ENCODE measurements around the gene KAZALD1. TPM values are rescaled to one million over a fixed set of nuclear protein-coding genes. Genes with fewer than 3 reads are reported as not detected.

Gene KAZALD1
- total RNA-seq, 1 donor from 2014 or later = 1.3 TPM

DNA sequence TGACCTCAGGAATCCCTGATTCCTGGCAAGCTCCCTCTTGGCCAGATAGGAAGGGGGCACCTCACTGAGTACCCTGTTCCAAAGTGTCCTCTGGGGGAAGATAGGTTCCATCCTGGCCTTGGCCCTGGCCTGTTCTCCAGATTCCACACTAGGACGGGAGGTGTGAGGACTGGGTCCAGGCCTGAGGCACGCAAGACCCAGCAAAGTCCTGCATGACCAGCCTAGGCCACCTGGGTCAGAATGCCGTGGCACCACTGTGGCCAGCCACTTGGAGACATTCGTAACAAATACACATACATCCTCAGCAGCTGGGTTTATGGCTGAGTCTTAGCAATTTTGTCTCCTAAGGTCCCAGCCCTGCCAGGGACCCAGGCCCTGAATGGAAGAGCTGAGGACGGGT is 46.0 kb downstream of the KAZALD1 start:
- Mint-ChIP-seq H3K27ac (no peak overlapping the region), H3K4me1 (ENCODE audit: low read depth) (peaks cover 5% of the 10 kb centered on the region), H3K4me3 (ENCODE audit: low read depth) (no peak overlapping the region), H3K9me3 (ENCODE audit: low read depth) (no peaks in the 10 kb centered on the region), H3K36me3 (ENCODE audit: insufficient read depth) (no peaks in the 10 kb centered on the region), H3K27me3 (peaks cover 60% of the 10 kb centered on the region)
- DNase-seq (ENCODE audit: low spot score, unreplicated experiment) = no peak
- TF ChIP-seq, protein P1, sequence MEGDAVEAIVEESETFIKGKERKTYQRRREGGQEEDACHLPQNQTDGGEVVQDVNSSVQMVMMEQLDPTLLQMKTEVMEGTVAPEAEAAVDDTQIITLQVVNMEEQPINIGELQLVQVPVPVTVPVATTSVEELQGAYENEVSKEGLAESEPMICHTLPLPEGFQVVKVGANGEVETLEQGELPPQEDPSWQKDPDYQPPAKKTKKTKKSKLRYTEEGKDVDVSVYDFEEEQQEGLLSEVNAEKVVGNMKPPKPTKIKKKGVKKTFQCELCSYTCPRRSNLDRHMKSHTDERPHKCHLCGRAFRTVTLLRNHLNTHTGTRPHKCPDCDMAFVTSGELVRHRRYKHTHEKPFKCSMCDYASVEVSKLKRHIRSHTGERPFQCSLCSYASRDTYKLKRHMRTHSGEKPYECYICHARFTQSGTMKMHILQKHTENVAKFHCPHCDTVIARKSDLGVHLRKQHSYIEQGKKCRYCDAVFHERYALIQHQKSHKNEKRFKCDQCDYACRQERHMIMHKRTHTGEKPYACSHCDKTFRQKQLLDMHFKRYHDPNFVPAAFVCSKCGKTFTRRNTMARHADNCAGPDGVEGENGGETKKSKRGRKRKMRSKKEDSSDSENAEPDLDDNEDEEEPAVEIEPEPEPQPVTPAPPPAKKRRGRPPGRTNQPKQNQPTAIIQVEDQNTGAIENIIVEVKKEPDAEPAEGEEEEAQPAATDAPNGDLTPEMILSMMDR (IDR thresholded peaks at IDR 0.05; ENCODE audit: unreplicated experiment) = no peak

DNA sequence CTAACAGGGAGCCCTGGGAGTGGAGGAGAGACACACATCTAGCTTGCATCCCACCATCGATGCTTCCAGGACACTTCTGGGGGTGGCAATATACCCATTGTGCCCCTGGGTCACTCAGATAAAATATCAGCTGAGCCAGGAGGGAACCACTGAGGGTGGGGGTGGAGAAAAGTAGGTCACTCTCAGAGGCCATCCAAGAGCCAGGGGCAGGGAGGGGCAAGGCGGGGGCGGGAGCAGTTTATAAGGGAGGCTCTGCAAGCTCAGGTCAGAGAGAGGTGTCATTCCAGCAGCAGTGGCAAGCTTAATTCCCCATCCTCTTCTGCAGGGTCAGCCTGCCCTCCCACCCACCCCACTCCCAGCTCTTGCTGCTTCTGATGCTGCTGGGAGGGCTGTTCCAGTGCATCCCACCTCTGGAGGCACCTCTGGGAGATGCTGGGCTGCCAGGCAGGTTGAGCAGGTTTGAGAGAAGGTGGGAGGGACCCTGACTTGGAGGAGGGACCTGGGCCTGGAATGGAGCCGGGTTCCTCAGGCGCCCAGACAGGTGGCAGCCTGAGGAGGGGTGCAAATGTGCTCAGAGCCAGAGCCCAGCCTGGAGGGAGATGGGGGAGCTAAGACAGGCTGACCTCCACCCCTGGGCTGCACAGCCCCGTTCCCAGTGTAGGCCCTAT is 49.2 kb downstream of the KAZALD1 start:
- peaks cover 58% of the 10 kb centered on the region for H3K27me3 Mint-ChIP-seq
- peaks cover 9% of the 10 kb centered on the region for H3K4me1 Mint-ChIP-seq (ENCODE audit: low read depth)
- DNase-seq (ENCODE audit: low spot score, unreplicated experiment) = no peak
- H3K27ac Mint-ChIP-seq = no peak overlapping the region
- no peak overlapping the region for H3K4me3 Mint-ChIP-seq (ENCODE audit: low read depth)
- H3K36me3 Mint-ChIP-seq (ENCODE audit: insufficient read depth) = no peaks in the 10 kb centered on the region
- TF ChIP-seq, protein P1 (IDR thresholded peaks at IDR 0.05; ENCODE audit: unreplicated experiment) = no peak
- H3K9me3 Mint-ChIP-seq (ENCODE audit: low read depth) = no peaks in the 10 kb centered on the region

DNA sequence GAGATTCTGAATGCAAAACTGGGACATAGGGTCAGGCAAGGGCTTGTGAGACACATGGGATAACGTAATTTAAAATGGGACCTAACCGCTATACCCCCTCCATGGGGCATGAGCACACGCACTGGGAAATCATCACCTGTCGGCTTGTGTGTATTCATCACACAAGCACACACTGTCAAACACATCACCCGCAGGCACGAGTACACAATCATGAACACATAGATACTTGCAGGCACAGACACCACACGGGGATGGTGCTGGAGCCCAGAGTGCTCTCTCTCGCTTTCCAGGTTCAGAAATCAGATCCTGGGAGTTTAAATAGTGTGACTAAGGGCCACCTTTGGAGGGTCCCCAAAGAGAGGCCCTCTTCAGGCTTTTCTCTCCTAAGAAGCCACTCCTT is 49.8 kb downstream of the KAZALD1 start:
- Mint-ChIP-seq H3K27me3 (peaks cover 62% of the 10 kb centered on the region), H3K4me1 (ENCODE audit: low read depth) (peaks cover 9% of the 10 kb centered on the region)

DNA sequence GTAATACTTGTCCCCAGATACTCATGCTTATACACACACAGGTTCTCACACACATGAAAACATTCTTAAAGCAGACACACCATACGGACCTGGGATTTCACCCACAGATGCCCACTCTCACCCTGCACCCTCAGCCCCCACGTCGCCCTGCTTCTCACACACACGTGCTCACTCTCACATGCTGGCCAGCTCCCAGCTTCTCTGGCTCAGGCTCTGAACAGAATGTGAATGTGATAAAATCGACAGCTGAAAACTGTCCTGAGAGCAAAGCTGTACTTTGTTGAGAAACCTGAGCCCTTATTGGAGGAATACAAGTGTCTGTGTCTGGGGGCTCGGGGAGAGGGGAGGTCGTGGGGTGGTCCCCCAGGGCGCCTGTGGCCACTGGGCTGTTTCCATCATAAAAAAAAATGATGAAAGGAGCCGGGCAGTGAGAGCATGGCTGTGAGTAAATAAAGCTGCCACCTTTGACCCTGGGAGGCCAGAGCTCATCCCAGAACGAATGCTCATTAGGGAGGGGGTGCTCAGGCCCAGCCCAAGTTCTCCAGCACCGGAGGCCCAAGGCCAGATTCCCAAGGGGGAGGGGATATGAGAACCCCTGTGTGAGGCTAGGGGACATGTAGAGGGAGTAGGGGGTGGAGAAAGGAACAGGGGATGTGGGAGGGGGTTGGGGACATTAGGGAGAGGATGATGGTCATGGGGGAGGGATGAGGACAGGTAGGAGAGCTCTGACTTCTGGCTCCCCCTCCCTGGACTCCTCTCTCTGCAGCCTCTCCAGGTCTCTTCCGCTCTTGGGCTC is 51.2 kb downstream of the KAZALD1 start:
- no peak for DNase-seq (ENCODE audit: low spot score, unreplicated experiment)
- Mint-ChIP-seq H3K4me3 (ENCODE audit: low read depth) (no peak overlapping the region), H3K36me3 (ENCODE audit: insufficient read depth) (no peaks in the 10 kb centered on the region), H3K9me3 (ENCODE audit: low read depth) (no peaks in the 10 kb centered on the region), H3K4me1 (ENCODE audit: low read depth) (peaks cover 8% of the 10 kb centered on the region), H3K27me3 (peaks cover 60% of the 10 kb centered on the region), H3K27ac (no peak overlapping the region)
- TF ChIP-seq, protein P1 (IDR thresholded peaks at IDR 0.05; ENCODE audit: unreplicated experiment) = no peak

More for the DNA sequence above, 49.8 kb downstream of the KAZALD1 start:
- TF ChIP-seq, protein P1 (IDR thresholded peaks at IDR 0.05; ENCODE audit: unreplicated experiment) = no peak
- DNase-seq (ENCODE audit: low spot score, unreplicated experiment) = no peak
- Mint-ChIP-seq H3K9me3 (ENCODE audit: low read depth) (no peaks in the 10 kb centered on the region), H3K27ac (no peak overlapping the region), H3K4me3 (ENCODE audit: low read depth) (no peak overlapping the region), H3K36me3 (ENCODE audit: insufficient read depth) (no peaks in the 10 kb centered on the region)

DNA sequence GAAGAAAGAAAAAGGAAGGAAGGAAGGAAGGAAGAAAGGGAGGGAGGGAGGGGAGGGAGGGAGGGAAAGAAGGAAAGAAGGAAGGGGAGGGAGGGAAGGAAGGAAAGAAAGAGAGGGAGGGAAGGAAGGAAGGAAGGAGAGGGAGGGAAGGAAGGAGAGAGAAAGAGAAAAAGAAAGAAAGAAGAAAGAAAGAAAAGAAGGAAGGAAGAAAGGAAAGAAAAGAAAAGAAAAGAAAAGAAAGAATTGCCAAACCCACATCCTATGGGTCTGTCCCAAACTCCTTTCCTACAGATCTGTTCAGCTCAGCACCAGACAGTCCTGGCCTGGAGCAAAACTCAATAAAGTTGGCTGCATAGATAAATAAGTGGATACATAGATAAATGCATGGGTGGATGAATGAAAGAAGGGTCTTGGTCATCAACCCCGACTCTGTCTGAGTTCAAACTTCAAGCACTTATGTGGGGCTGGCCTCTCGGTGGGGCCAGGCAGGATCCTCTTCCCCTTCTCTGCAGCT is 52.2 kb downstream of the KAZALD1 start:
- DNase-seq (ENCODE audit: low spot score, unreplicated experiment) = no peak
- Mint-ChIP-seq H3K27ac (no peak overlapping the region), H3K4me1 (ENCODE audit: low read depth) (peaks cover 8% of the 10 kb centered on the region), H3K36me3 (ENCODE audit: insufficient read depth) (no peaks in the 10 kb centered on the region), H3K27me3 (peaks cover 65% of the 10 kb centered on the region), H3K9me3 (ENCODE audit: low read depth) (no peaks in the 10 kb centered on the region), H3K4me3 (ENCODE audit: low read depth) (no peak overlapping the region)
- TF ChIP-seq, protein P1 (IDR thresholded peaks at IDR 0.05; ENCODE audit: unreplicated experiment) = no peak

All from progenitor cell of endocrine pancreas (in vitro differentiated cells).